DMS153 (cell line): Measurements from ENCODE around the gene NECTIN4.

ENCODE experiments used
- DNase-seq: peaks from one replicate; lab custom pipeline; 2025; lab: John Stamatoyannopoulos, UW

The NECTIN4 gene

DNA sequence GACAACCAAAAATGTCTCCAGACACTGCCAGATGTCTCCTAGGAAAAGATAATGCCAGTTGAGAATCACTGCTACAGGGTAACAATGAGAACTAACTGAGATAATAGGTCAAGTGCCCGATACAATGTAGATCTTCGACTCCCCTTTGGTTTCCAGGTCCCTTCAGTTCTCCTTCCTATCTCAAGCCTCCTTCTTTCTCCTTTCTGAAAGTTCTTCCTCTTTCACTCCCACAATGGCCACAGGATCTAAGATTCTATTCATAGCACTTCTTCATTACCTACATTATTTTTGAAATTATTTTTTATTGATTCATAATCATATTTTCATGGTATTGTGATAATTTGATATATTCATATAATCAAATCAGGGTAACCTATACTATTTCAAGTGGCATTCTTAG is 22.2 kb upstream of the NECTIN4 start:
- DNase-seq: no peak

DNA sequence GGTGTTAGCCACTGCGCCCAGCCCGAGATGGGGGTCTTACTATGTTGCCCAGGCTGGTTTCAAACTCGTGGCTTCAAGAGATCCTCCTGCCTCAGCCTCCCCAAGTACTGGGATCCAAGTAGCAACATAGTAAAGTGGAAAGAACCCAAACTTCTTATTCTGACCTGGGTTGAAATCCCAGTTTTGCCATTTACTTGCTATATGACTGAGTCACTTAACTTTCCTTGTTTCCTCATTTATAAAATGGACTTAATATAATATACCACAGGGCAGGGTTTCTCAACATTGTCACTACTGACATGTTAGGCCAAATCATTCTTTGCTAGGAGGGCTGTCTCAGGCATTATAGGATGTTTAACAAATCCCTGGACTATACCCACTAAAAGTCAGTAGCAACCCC is 21.8 kb upstream of the NECTIN4 start:
- no peak for DNase-seq

DNA sequence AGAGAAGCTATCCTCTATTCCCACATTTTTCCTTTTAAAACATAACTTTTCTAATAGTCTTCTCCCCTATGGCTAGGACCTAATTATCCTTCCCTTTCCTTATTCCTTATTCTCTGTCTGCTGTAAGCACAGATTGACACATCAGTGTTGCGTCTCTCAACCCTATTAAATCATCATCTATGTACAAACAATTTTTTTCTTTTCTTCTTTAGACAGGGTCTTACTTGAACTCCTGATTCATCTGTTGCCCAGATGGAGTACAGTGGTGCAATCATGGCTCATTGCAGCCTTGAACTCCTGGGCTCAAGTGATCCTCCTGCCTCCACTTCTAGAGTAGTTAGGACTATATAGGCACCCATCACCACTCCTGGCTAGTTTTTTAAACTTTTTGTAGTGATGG is 17.1 kb upstream of the NECTIN4 start:
- no peak for DNase-seq

GRCh38 chr1:161100556-161100955 is 11.2 kb upstream of the NECTIN4 start:
- no peak for DNase-seq

GRCh38 chr1:161099090-161099802 is 9.9 kb upstream of the NECTIN4 start:
- no peak for DNase-seq

DNA sequence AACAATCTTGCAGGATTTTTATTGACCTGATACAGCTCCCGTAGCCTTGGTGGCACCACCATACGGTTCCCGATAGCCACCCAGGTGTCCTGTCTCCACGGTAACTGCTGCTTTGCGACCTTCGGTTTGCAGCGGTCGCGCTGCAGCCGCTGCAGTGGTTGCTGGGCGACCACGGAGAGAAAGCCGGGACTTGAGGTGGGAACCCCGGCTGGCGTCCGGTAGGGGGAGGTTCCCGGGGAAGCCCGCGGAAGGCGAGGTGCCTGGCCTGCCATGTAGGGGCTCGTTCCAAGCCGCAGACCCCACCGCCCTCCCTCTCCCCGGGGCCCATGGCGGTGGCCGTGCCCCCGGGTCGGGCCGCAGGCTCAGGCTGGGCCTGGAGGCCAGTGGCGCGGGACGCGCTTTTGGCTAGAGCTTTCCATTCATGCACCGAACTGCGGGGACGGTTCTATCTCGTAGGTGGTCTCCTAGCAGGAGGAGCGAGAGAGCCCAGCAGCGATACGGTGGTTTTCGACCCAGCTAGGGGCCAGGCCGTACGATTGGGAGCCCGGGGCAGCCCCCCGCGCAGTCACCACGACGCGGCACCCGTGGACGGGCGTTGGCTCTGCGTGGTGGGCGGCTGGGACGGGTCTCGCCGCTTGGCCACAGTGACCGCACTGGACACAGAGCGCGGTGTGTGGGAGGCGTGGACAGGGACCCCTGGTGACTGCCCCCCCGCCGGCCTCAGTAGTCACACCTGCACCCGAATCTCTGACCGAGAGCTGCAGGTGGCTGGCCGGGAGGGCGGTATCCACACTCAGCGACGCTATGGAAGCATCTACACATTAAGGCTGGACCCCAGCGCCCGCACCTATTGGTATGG is 9.1 kb upstream of the NECTIN4 start, which contains the start of gene KLHDC9:
Gene KLHDC9 (plus strand): TSS at position 152 of the 859 bp plus-strand sequence. CDS start 175 bp downstream, at position 327.
- peak; percentile 94 for DNase-seq

DNA sequence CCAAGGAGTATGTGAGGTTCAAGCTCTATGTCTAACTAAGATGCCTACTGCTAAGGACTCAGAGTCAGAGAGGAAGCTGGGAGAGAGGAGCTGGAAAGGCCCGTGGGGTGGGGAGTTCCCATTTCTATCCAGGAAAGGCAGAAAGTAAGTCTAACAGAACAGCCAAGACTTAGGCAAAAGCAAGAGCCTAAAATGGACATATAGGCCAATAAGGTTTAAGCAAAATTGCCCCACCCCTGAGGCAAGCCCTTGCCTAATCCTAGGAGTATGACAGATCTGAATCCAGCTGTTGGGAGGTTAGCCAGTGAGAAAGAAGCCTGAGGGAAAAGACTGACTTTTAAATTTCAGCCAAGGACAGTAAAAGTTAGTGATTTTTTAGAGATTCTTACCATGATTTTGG is 7.2 kb upstream of the NECTIN4 start:
- no peak for DNase-seq

DNA sequence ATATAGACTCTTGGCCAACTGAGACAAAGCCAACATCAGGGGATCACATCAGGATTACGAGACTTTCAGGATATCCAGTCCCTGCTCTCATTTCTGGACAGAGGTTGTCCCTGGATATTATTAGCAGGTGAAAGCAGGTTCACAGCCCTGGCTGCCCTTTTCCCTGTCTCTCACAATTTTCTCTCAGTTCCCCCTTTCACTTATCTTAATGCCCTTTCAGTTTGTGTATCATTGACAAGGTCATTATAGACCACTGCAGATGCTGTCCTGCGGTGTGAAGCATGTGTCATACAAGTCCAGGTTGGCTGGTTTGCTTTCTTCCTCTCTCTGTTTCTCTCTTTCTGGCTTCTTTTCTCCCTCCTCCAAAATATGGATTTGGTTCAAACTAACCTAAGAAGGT is 6.7 kb upstream of the NECTIN4 start:
- DNase-seq: no peak

DNA sequence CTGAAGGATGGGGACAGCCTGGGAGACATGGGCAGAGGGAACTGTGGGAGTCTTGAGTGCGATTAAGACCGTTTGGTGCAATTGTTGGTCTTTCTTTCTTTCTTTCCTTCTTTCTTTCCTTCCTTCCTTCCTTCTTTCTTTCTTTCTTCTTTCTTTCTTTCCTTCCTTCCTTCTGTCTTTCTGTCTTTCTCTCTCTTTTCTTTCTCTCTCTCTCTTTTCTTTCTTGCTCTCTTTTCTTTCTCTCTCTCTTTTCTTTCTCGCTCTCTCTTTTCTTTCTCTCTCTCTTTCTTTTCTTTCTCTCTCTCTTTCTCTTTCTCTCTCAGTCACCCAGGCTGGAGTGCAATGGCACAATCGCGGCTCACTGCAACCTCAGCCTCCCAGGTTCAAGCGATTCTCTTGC is 5.9 kb upstream of the NECTIN4 start:
- no peak for DNase-seq

GRCh38 chr1:161094481-161094880 is 5.1 kb upstream of the NECTIN4 start:
- no peak for DNase-seq

DNA sequence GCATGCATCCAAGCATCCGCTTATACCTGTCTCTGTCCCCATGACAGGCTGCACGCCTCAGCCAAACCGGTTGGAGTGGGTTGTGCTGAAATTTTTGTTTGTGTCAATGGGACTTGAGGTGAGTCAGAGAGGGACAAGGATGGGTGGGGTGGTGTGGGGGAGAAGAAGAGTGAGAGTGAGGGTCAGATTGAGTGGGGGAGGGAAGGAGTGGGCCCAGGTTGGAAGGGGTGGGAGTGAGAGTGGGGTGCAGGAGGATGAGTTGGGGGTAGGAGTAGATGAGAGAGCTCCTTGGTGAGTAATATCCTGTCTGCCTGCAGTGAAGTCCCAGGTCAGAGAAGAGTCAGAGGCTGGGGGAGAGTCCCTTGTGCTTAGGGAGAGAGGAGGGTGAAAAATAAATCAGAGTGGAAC is 3.3 kb upstream of the NECTIN4 start:
- no peak for DNase-seq

- DNase-seq: no peak
These were observed 2.6 kb upstream of the NECTIN4 start for GRCh38 chr1:161091796-161092507.

- DNase-seq: no peak
These were observed 1.7 kb upstream of the NECTIN4 start for GRCh38 chr1:161091093-161091492.

DNA sequence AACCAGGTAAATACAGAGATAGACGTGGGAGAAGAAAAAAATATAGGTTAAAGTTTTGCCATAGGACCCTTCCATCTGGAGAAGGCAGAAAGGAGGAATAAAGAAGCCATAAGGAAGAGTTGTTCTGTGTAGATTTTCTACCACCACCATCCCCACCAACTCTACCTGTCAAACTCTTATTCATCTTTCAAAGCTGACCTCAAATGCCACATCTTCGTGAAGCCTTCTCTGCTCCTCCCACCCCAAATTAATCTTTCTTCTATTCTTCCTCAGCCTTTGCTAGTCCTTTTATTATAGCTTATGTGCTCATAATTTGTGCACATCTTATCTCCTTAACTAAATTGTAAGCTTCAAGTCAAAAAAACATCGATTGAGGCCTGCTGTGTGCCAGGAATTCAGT is 1.3 kb upstream of the NECTIN4 start:
- no peak for DNase-seq

- DNase-seq: no peak
These were observed 580 bp upstream of the NECTIN4 start for GRCh38 chr1:161089938-161090337.

DNA sequence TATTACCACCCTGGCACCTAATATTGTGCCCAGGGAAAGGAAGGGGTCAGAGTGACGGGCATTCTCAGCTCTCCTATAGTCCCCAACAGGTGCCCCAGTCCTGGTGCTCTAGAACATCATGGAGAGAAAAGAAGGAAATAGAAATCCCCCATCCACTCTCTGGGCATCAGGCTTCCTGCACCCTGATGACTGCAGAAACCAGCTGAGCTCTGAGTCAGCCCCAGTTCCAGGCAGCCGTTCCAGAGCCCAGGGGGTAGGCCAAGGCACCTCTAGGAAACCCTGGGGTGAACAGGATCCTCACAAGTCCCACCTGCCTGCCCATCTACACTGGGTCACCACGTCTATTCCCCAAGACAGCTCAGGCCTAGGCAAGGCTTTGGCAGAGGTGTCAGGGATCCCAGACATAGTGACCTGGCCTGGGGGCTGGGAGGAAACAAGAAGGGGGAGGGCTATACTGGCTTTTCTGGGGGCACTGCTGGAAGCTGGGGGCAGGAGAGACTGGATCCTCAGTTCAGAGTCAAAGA is 709 bp downstream of the NECTIN4 start:
- no peak for DNase-seq

DNA sequence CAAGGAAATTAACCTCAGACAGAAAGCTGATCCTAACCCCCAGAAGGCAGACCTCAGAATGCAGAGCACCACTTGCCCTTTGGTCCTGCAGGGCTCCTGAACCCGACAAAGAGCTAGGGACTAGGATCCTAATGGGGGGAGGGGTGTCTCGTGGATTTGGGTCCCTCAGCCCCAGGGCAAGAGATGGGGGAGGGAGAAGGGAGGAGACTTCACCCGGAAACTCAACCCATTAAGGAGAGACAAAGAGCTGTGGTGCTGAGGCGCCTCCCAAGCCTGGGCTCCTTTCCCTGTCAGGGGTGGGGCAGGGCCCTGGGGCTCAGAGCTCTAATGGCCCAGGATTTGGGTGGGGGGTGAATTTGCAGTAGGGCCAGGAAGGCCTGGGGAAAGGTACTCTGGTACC is 2.9 kb downstream of the NECTIN4 start:
- DNase-seq: no peak

- no peak for DNase-seq
These were observed 4.2 kb downstream of the NECTIN4 start for GRCh38 chr1:161085165-161085564.

DNA sequence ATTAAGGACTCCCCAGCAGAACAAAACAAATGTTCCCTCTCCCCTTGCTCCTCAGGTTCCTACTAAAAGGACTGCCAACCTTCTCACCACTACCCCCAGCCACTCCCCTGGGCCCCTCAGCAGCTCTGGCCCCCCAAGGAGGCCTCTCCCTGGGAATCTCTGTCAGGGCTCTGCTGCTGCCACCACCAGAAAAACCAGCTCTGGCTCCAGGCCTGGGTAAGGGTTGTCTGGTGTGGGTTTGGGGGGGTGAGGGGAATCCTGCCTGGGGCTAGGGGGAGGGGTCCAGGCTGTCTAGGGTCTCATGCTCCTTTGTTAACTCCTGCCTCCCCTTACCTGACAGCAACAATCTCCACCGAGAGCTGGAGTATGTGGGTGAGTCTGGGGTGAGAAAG is 4.8 kb downstream of the NECTIN4 start:
- no peak for DNase-seq

DNA sequence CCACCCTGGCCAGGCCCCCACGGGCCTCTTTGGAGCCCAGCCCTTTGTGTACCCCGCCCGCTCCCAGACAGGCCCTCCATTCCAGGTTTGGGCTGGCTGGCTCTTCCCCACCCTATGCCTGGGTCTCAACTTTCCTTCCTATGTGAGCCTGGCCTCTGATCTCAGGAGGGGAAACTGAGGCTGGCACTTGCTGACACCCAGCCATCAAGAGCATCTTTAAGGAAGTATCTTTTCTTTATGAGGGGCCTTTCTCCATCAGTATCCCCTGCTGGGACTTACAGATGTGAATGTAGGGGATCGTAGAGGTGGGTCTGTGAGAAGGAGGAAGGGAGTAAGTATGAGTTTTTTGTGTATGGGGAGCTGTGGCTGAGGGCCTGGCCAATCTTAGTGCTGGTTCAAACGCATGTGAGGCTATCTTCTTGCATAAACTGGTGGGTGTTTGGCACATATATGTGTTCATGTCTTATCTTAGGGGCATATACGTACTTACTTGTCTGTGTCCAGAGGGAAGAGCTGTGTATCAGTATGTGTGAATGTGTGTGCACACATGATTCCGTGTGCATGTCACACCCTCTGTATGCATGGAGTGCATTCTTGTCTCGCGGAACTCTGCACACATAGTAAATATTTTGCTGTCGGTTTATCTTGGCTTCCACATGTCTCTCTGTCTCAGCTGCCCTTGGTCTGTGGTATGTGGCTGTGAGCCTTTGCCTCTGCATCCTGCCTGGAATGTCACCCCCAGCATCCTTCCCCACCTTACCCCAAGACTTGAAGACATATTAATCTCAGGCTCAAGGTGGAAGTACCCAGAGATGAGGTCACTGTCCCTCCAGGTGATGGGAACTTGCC is 5.4 kb downstream of the NECTIN4 start:
- no peak for DNase-seq

- peak; percentile 16 for DNase-seq
These were observed 6.2 kb downstream of the NECTIN4 start for GRCh38 chr1:161082996-161083747.
